Stimulated activated naive B cell treated with anti-CD40 and anti-IgM and Interleukin-4, amounts not matched to agents 10 μg/mL and 1 μg/mL and 100 μg/mL, for 72 hours (primary cell): ENCODE data around the gene NRP2.
A peak's percentile ranks its signal among the peaks of the same experiment; 100 is the strongest.

ENCODE experiments used
- ATAC-seq, 2 donors: fragments of 150-1000 bp; cut with Tn5 transposase; replicated peaks; 2 replicates each; pipeline ENCODE4 v1.10.0; 2021; ENCODE audit warnings: moderate library complexity in 1 of 2
- DNase-seq: peaks from one replicate; pipeline ENCODE4 v3.0.0; 2021
- H3K27ac Mint-ChIP-seq: one replicate; pipeline ENCODE4 v1.8.0; 2022; ENCODE audit warnings: mild to moderate bottlenecking, mixed read lengths
- H3K27me3 Mint-ChIP-seq, 2 donors: one replicate each; pipeline ENCODE4 v1.8.0; 2022; ENCODE audit warnings: mixed read lengths in 2 of 2
- H3K36me3 Mint-ChIP-seq, 2 donors: one replicate each; pipeline ENCODE4 v1.8.0; 2022; ENCODE audit warnings: mixed read lengths in 2 of 2, mild to moderate bottlenecking in 1 of 2
- H3K4me1 Mint-ChIP-seq, 2 donors: one replicate each; pipeline ENCODE4 v1.8.0; 2022; ENCODE audit warnings: mixed read lengths in 2 of 2, mild to moderate bottlenecking in 1 of 2
- H3K4me3 Mint-ChIP-seq, 2 donors: one replicate each; pipeline ENCODE4 v1.8.0; 2022; ENCODE audit warnings: mild to moderate bottlenecking in 2 of 2, mixed read lengths in 2 of 2, moderate library complexity in 1 of 2
- H3K9me3 Mint-ChIP-seq, 2 donors: one replicate each; pipeline ENCODE4 v1.8.0; 2022; ENCODE audit warnings: mixed read lengths in 2 of 2, mild to moderate bottlenecking in 1 of 2

Gene NRP2

GRCh38 chr2:205715831-205716525 lies 33.7 kb downstream of the NRP2 start:
- Mint-ChIP-seq H3K4me1 (peaks cover 37 to 65% of the 10 kb centered on the region in 2 donors), H3K9me3 (peaks cover 0 to 2% of the 10 kb centered on the region in 2 donors), H3K4me3 (no peak overlapping the region), H3K36me3 (peaks cover 0 to 5% of the 10 kb centered on the region in 2 donors), H3K27me3 (no peaks in the 10 kb centered on the region), H3K27ac (no peak overlapping the region)
- no peak for ATAC-seq
- DNase-seq, result no peak

- no peak for ATAC-seq
- no peaks in the 10 kb centered on the region for H3K9me3 Mint-ChIP-seq
Measured at GRCh38 chr2:205717175-205717846, 35.0 kb downstream of the NRP2 start.

GRCh38 chr2:205717999-205718398 lies 35.7 kb downstream of the NRP2 start:
- H3K4me1 Mint-ChIP-seq, result peaks cover 41 to 64% of the 10 kb centered on the region in 2 donors
- H3K9me3 Mint-ChIP-seq, result no peaks in the 10 kb centered on the region
- H3K27ac Mint-ChIP-seq, result no peak overlapping the region
- DNase-seq (no peak), ATAC-seq (no peak)
- peaks cover 0 to 5% of the 10 kb centered on the region in 2 donors for H3K36me3 Mint-ChIP-seq
- no peak overlapping the region for H3K4me3 Mint-ChIP-seq
- no peaks in the 10 kb centered on the region for H3K27me3 Mint-ChIP-seq

More at GRCh38 chr2:205717175-205717846, 35.0 kb downstream of the NRP2 start:
- no peak for DNase-seq
- Mint-ChIP-seq H3K4me3 (no peak overlapping the region), H3K27me3 (no peaks in the 10 kb centered on the region), H3K27ac (no peak overlapping the region), H3K4me1 (peaks cover 38 to 65% of the 10 kb centered on the region in 2 donors), H3K36me3 (peaks cover 0 to 5% of the 10 kb centered on the region in 2 donors)

- DNase-seq, result no peak
- H3K36me3 Mint-ChIP-seq, result peaks cover 1 to 14% of the 10 kb centered on the region in 2 donors
- no peak overlapping the region for H3K4me3 Mint-ChIP-seq
- no peaks in the 10 kb centered on the region for H3K27me3 Mint-ChIP-seq
- H3K9me3 Mint-ChIP-seq, result no peaks in the 10 kb centered on the region
- H3K27ac Mint-ChIP-seq, result no peak overlapping the region
- peaks cover 33 to 60% of the 10 kb centered on the region in 2 donors for H3K4me1 Mint-ChIP-seq
- ATAC-seq, result no peak
Measured at GRCh38 chr2:205719847-205720246, 37.5 kb downstream of the NRP2 start.

- H3K27me3 Mint-ChIP-seq, result no peaks in the 10 kb centered on the region
- peaks cover 6 to 19% of the 10 kb centered on the region in 2 donors for H3K36me3 Mint-ChIP-seq
- DNase-seq (no peak), ATAC-seq (no peak)
- H3K9me3 Mint-ChIP-seq, result no peaks in the 10 kb centered on the region
- no peak overlapping the region for H3K4me3 Mint-ChIP-seq
- H3K4me1 Mint-ChIP-seq, result peaks cover 27 to 53% of the 10 kb centered on the region in 2 donors
- H3K27ac Mint-ChIP-seq, result no peak overlapping the region
Measured at GRCh38 chr2:205720451-205720902, 38.2 kb downstream of the NRP2 start.

- H3K27ac Mint-ChIP-seq, result no peak overlapping the region
- H3K4me1 Mint-ChIP-seq, result peaks cover 27 to 48% of the 10 kb centered on the region in 2 donors
Measured at GRCh38 chr2:205721057-205721449, 38.8 kb downstream of the NRP2 start.

GRCh38 chr2:205722283-205722918 lies 40.1 kb downstream of the NRP2 start:
- H3K36me3 Mint-ChIP-seq, result peaks cover 12 to 37% of the 10 kb centered on the region in 2 donors
- peak overlapping the region in 1 of 2 donors; percentile 6 for H3K4me3 Mint-ChIP-seq
- H3K27me3 Mint-ChIP-seq, result no peaks in the 10 kb centered on the region
- no peaks in the 10 kb centered on the region for H3K9me3 Mint-ChIP-seq
- DNase-seq (no peak), ATAC-seq (peak; percentile 20 to 76)
- H3K27ac Mint-ChIP-seq, result peak overlapping the region; percentile 28
- peaks cover 24 to 44% of the 10 kb centered on the region in 2 donors for H3K4me1 Mint-ChIP-seq

More at GRCh38 chr2:205721057-205721449, 38.8 kb downstream of the NRP2 start:
- Mint-ChIP-seq H3K9me3 (no peaks in the 10 kb centered on the region), H3K36me3 (peaks cover 8 to 25% of the 10 kb centered on the region in 2 donors), H3K4me3 (no peak overlapping the region), H3K27me3 (no peaks in the 10 kb centered on the region)
- DNase-seq (no peak), ATAC-seq (peak; percentile 38 to 50)

GRCh38 chr2:205723179-205723578 lies 40.9 kb downstream of the NRP2 start:
- no peak for ATAC-seq
- Mint-ChIP-seq H3K9me3 (no peaks in the 10 kb centered on the region), H3K4me3 (no peak overlapping the region), H3K27ac (peak overlapping the region; percentile 70), H3K27me3 (no peaks in the 10 kb centered on the region), H3K36me3 (peaks cover 17 to 41% of the 10 kb centered on the region in 2 donors), H3K4me1 (peaks cover 24 to 44% of the 10 kb centered on the region in 2 donors)
- no peak for DNase-seq

- Mint-ChIP-seq H3K27ac (no peak overlapping the region), H3K9me3 (no peaks in the 10 kb centered on the region), H3K4me1 (peaks cover 19 to 33% of the 10 kb centered on the region in 2 donors), H3K36me3 (peaks cover 22 to 50% of the 10 kb centered on the region in 2 donors), H3K27me3 (no peaks in the 10 kb centered on the region), H3K4me3 (no peak overlapping the region)
- ATAC-seq (no peak), DNase-seq (no peak)
Measured at GRCh38 chr2:205725059-205725458, 42.8 kb downstream of the NRP2 start.

- Mint-ChIP-seq H3K36me3 (peaks cover 22 to 54% of the 10 kb centered on the region in 2 donors), H3K4me3 (no peak overlapping the region), H3K9me3 (no peaks in the 10 kb centered on the region), H3K27ac (no peak overlapping the region), H3K27me3 (no peaks in the 10 kb centered on the region), H3K4me1 (peaks cover 14 to 27% of the 10 kb centered on the region in 2 donors)
- DNase-seq, result no peak
- ATAC-seq, result no peak
Measured at GRCh38 chr2:205726506-205726905, 44.2 kb downstream of the NRP2 start.

GRCh38 chr2:205727174-205727573 lies 44.9 kb downstream of the NRP2 start:
- Mint-ChIP-seq H3K36me3 (peaks cover 22 to 54% of the 10 kb centered on the region in 2 donors), H3K27me3 (no peaks in the 10 kb centered on the region), H3K27ac (no peak overlapping the region), H3K4me3 (no peak overlapping the region), H3K4me1 (peaks cover 8 to 21% of the 10 kb centered on the region in 2 donors), H3K9me3 (no peaks in the 10 kb centered on the region)
- no peak for DNase-seq
- ATAC-seq, result no peak

- Mint-ChIP-seq H3K27me3 (no peaks in the 10 kb centered on the region), H3K36me3 (peaks cover 22 to 53% of the 10 kb centered on the region in 2 donors), H3K4me3 (no peak overlapping the region), H3K9me3 (no peaks in the 10 kb centered on the region), H3K27ac (no peak overlapping the region), H3K4me1 (peaks cover 1 to 12% of the 10 kb centered on the region in 2 donors)
- ATAC-seq, result no peak
- DNase-seq, result no peak
Measured at GRCh38 chr2:205728366-205728765, 46.1 kb downstream of the NRP2 start.

- H3K27ac Mint-ChIP-seq, result no peak overlapping the region
- peaks cover 17 to 42% of the 10 kb centered on the region in 2 donors for H3K36me3 Mint-ChIP-seq
- H3K27me3 Mint-ChIP-seq, result no peaks in the 10 kb centered on the region
- no peak for DNase-seq
- no peaks in the 10 kb centered on the region for H3K9me3 Mint-ChIP-seq
- no peak overlapping the region for H3K4me3 Mint-ChIP-seq
- no peak for ATAC-seq
- peaks cover 0 to 15% of the 10 kb centered on the region in 2 donors for H3K4me1 Mint-ChIP-seq
Measured at GRCh38 chr2:205730191-205730590, 47.9 kb downstream of the NRP2 start.
